Endometrial microvascular endothelial cells (primary cell): ENCODE data around the gene NT5DC1. TPM values are rescaled to one million over a fixed set of nuclear protein-coding genes. Genes with fewer than 3 reads are reported as not detected.

Experiments
- in situ Hi-C: cut with HindIII; loops from 2 replicates; pipeline ENCODE4 v1.10.0; 2017; ENCODE audit warnings: low sequenced_read_pairs, low pct_unique_long_range_greater_than_20kb; ENCODE audit errors: inconsistent ontology term
- total RNA-seq: library from RNA; depleted of rRNA; stranded (reverse); fragments of >200 nt; gene quantifications from one replicate; pipeline ENCODE4 v1.2.3, GENCODE V29; 2015; ENCODE audit errors: inconsistent ontology term

Gene NT5DC1
- 9.7 TPM for total RNA-seq

DNA sequence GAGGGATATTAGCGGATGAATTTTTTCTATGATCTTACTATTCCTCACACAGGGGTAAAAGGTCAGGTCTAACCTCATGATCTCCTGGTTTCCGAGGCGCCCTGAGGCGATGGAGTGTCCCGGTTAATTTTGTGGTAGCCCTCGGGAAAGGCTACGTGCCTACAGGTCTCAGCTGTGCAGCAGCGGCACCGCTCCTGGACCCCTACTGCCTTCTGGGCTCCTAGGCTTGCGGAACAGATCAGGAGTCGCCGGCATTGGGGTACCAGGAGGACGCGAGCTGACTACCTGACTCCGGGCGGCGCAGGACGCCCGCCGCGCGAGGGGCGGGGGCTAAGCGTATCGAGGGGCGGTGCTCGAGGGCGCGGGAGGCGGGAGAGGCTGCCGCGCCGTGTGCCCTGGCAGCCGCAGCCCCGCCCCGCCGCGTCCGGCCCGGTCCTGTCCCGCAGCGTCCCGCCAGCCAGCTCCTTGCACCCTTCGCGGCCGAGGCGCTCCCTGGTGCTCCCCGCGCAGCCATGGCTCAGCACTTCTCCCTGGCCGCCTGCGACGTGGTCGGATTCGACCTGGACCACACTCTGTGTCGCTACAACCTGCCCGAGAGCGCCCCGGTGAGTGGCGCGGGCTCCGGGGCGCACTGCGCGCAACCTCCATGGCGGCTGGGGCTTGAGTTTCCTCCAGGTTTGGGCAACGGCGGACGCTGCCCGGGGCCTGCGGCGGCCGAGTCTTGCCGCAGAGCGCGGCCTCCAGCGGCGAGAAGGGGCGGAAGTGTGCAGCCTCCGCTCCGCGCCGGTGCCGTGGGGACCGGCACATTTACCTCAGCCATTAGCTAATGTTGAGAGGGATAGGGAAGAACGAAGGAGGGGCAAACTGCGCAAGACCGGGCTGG, at the start of gene NT5DC1:
Gene NT5DC1, plus strand, starts transcription at position 435 of the 883 bp plus-strand sequence. Its CDS starts 78 bp downstream, at position 513.
- in situ Hi-C loops: no loop called here

DNA sequence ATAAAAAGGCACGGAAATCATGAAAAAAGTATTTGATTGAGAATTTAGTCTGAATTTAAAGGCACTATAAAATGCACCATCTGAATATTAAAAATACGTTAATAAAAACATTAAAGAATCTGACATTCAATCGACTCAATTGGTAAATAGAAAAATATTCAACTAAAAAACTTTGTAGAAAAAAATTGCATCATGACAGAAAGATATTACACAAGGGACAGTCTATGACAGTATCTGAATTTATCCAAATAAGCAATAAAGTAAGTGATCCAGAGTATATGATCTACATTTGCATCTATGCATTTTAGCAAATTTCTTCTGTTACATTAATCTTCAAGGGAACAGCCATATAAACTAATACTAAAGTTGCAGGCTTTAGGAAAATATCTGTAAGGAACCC, 49.4 kb upstream of the NT5DC1 start:
- in situ Hi-C loops: no loop called here

DNA sequence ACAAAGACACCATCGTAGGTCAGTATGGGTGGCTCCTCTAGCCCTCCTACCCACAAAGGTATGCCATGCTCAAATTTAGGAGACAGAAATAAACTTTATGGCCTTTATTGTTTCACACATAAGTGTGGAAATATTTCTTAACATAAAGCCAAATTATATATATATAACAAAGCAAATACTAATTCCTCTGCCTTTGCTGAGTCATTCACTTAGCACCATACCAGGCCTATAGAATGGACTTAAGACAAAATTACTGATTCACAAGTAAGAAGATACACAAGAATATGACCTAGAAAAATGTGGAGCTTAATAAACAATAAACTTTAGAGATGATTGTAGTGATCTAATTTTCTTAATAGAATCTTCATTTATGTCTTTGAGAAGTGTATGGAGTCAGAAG, 45.1 kb upstream of the NT5DC1 start:
- in situ Hi-C loops: no loop called here

GRCh38 chr6:116057766-116058165, 42.9 kb upstream of the NT5DC1 start:
- in situ Hi-C loops: no loop called here

- in situ Hi-C loops: no loop called here
Measured at GRCh38 chr6:116059713-116060571, 40.7 kb upstream of the NT5DC1 start.

DNA sequence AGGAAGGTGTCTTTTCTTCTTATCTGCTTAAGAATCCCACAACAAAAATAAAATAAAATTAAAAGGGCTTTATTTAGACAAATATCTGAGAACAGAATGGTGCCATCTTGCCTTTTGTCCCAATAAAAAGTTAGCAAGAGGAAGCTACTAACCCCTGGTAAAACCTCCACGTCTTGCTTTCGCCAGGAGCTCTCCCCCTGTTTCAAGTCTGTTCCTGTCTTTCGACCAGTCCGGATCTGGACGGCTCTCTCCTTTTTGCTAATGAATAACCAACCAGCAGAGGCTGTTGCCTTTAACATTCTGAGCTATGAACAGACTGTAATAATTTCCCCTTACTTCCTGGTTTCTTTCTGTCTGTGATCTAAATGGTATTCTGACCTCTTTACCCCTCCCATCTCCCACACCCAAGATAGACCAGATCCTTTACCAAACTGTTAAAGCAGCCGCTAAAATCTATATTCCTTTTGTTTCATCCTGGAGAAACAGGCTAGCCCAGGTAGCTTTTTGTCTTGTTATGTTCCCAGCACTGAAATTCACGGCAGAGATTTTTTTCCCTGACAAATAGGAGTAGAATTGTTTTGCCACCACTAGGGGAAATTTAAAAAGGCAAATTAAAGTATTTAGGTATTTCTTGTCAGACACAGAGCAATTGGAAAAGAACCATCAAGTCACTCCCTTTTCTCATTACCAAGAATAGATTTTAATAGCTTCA, 39.9 kb upstream of the NT5DC1 start, which contains the start of gene FRK:
Gene FRK, minus strand, starts transcription at position 320 of the 712 bp plus-strand sequence. CDS start 580 bp downstream, outside the sequence.
- in situ Hi-C loops: no loop called here

GRCh38 chr6:116062496-116062895, 38.2 kb upstream of the NT5DC1 start:
- in situ Hi-C loops: no loop called here

DNA sequence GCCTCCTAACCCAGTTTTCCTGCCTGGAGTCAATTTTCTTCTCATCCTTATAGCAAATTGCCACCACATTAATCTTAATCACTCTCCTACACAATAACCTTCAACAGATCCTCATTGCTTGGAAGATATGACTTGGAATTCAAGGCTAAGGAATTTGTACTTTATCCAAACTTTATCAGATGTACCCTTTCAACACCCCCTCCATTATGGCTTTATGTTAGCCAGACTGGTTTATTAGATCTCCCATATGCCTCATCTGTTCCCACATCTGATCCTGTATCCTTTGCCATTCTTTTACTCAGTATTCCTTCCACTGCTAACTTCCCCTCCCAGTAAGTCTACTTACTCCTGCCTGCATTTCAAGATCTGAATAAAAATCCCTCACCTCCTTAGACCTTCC, 36.0 kb upstream of the NT5DC1 start:
- in situ Hi-C loops: no loop called here

GRCh38 chr6:116066789-116067188, 33.9 kb upstream of the NT5DC1 start:
- in situ Hi-C loops: no loop called here

GRCh38 chr6:116070101-116070500, 30.6 kb upstream of the NT5DC1 start:
- in situ Hi-C loops: no loop called here

- in situ Hi-C loops: no loop called here
Measured at GRCh38 chr6:116070616-116071389, 29.9 kb upstream of the NT5DC1 start.

GRCh38 chr6:116072368-116072767, 28.3 kb upstream of the NT5DC1 start:
- in situ Hi-C loops: no loop called here

GRCh38 chr6:116073765-116074440, 26.8 kb upstream of the NT5DC1 start:
- in situ Hi-C loops: no loop called here

GRCh38 chr6:116074732-116075390, 25.8 kb upstream of the NT5DC1 start:
- in situ Hi-C loops: no loop called here

GRCh38 chr6:116078522-116078921, 22.1 kb upstream of the NT5DC1 start:
- in situ Hi-C loops: no loop called here

GRCh38 chr6:116078945-116079344, 21.7 kb upstream of the NT5DC1 start:
- in situ Hi-C loops: no loop called here

GRCh38 chr6:116083052-116083451, 17.6 kb upstream of the NT5DC1 start:
- in situ Hi-C loops: no loop called here
